SKM-1 treated with dmso at 0.1 percent for 144 hours (cell line): ENCODE results near the gene RAPGEF5.

Experiments
- DNase-seq: peaks from one replicate; lab custom pipeline; 2025; ENCODE audit not compliant: unreplicated experiment; lab: John Stamatoyannopoulos, UW

The RAPGEF5 gene

GRCh38 chr7:22128528-22128920 lies 228.4 kb downstream of the RAPGEF5 start:
- DNase-seq = no peak

GRCh38 chr7:22127835-22128527 lies 229.0 kb downstream of the RAPGEF5 start:
- no peak for DNase-seq

- no peak for DNase-seq
Observed at GRCh38 chr7:22125436-22125835, 231.5 kb downstream of the RAPGEF5 start.

- DNase-seq = no peak
Observed at GRCh38 chr7:22124941-22125340, 232.0 kb downstream of the RAPGEF5 start.

GRCh38 chr7:22123139-22123538 lies 233.8 kb downstream of the RAPGEF5 start:
- no peak for DNase-seq

- no peak for DNase-seq
Observed at GRCh38 chr7:22121702-22122474, 235.1 kb downstream of the RAPGEF5 start.

- DNase-seq = no peak
Observed at GRCh38 chr7:22120391-22121053, 236.4 kb downstream of the RAPGEF5 start.

GRCh38 chr7:22117222-22117621 lies 239.7 kb downstream of the RAPGEF5 start:
- DNase-seq = no peak

- no peak for DNase-seq
Observed at GRCh38 chr7:22116451-22117030, 240.4 kb downstream of the RAPGEF5 start.

- DNase-seq = no peak
Observed at GRCh38 chr7:22115689-22116088, 241.3 kb downstream of the RAPGEF5 start.

- DNase-seq = no peak
Observed at GRCh38 chr7:22114440-22114981, 242.4 kb downstream of the RAPGEF5 start.

GRCh38 chr7:22113041-22113440 lies 243.9 kb downstream of the RAPGEF5 start:
- no peak for DNase-seq

- no peak for DNase-seq
Observed at GRCh38 chr7:22111661-22112060, 245.3 kb downstream of the RAPGEF5 start.

- DNase-seq = no peak
Observed at GRCh38 chr7:22110881-22111280, 246.1 kb downstream of the RAPGEF5 start.

- peak; percentile 61 for DNase-seq
Observed at GRCh38 chr7:22110227-22110839, 246.6 kb downstream of the RAPGEF5 start.

GRCh38 chr7:22109761-22110160 lies 247.2 kb downstream of the RAPGEF5 start:
- no peak for DNase-seq

GRCh38 chr7:22108151-22108845 lies 248.7 kb downstream of the RAPGEF5 start:
- DNase-seq = no peak

- DNase-seq = no peak
Observed at GRCh38 chr7:22105550-22105949, 251.4 kb downstream of the RAPGEF5 start.

GRCh38 chr7:22094413-22095342 lies 262.3 kb downstream of the RAPGEF5 start:
- DNase-seq = no peak
